Measurements from ENCODE around the gene GLI3. TPM values are rescaled to one million over a fixed set of nuclear protein-coding genes. Genes with fewer than 3 reads are reported as not detected.

Gene GLI3
- total RNA-seq, 1 donor from 2014 or later: 32.0 TPM

GRCh38 chr7:42012786-42013360 is 224.1 kb downstream of the GLI3 start:
- Histone ChIP-seq H3K79me2 (ENCODE audit: low read depth) (peaks cover 38% of the 10 kb centered on the region), H3K36me3 (peaks cover 21% of the 10 kb centered on the region), H3K9ac (no peak overlapping the region), H3K4me2 (no peak overlapping the region), H2AFZ (replicated peaks) (no peak overlapping the region), H4K20me1 (ENCODE audit: low read depth) (peaks cover 21% of the 10 kb centered on the region), H3K4me3 (no peak overlapping the region), H3F3A (ENCODE audit: low read depth) (peaks cover 18% of the 10 kb centered on the region), H3K27ac (no peak overlapping the region), H3K4me1 (no peaks in the 10 kb centered on the region), H3K9me3 (ENCODE audit: low read depth) (no peaks in the 10 kb centered on the region), H3K27me3 (no peaks in the 10 kb centered on the region)
- H3K27me3 Mint-ChIP-seq (ENCODE audit: insufficient read depth, low read depth): peaks cover 4% of the 10 kb centered on the region
- H3K4me3 Mint-ChIP-seq: no peak overlapping the region
- H3K4me1 Mint-ChIP-seq: peaks cover 7% of the 10 kb centered on the region
- H3K27ac Mint-ChIP-seq: peak overlapping the region; percentile 10
- H3K36me3 Mint-ChIP-seq: peaks cover 90% of the 10 kb centered on the region
- peaks cover 31% of the 10 kb centered on the region for H3K9me3 Mint-ChIP-seq
- TF ChIP-seq EZH2phosphoT487 (IDR thresholded peaks at IDR 0.05): no peak
- no peak for DNase-seq (ENCODE audit: low spot score)

GRCh38 chr7:42012313-42012712 is 224.7 kb downstream of the GLI3 start:
- H3K36me3 Mint-ChIP-seq: peaks cover 88% of the 10 kb centered on the region
- no peak overlapping the region for H2AFZ ChIP-seq (replicated peaks)
- H3K27ac Mint-ChIP-seq: peak overlapping the region; percentile 10
- peaks cover 22% of the 10 kb centered on the region for H4K20me1 ChIP-seq (ENCODE audit: low read depth)
- TF ChIP-seq EZH2 (IDR thresholded peaks at IDR 0.05) (no peak), EZH2phosphoT487 (IDR thresholded peaks at IDR 0.05) (no peak), CTCF (IDR thresholded peaks at IDR 0.05) (no peak)
- no peak for DNase-seq (ENCODE audit: low spot score)
- H3K4me3 ChIP-seq: no peak overlapping the region
- peaks cover 7% of the 10 kb centered on the region for H3K4me1 Mint-ChIP-seq
- no peaks in the 10 kb centered on the region for H3K27me3 ChIP-seq
- H3K4me3 Mint-ChIP-seq: no peak overlapping the region
- no peak overlapping the region for H3K27ac ChIP-seq
- peaks cover 24% of the 10 kb centered on the region for H3K36me3 ChIP-seq
- peaks cover 29% of the 10 kb centered on the region for H3K9me3 Mint-ChIP-seq
- H3K9me3 ChIP-seq (ENCODE audit: low read depth): no peaks in the 10 kb centered on the region
- peaks cover 35% of the 10 kb centered on the region for H3K79me2 ChIP-seq (ENCODE audit: low read depth)
- H3K4me1 ChIP-seq: no peaks in the 10 kb centered on the region
- H3K27me3 Mint-ChIP-seq (ENCODE audit: insufficient read depth, low read depth): peaks cover 4% of the 10 kb centered on the region
- H3K4me2 ChIP-seq: no peak overlapping the region
- peaks cover 18% of the 10 kb centered on the region for H3F3A ChIP-seq (ENCODE audit: low read depth)
- no peak overlapping the region for H3K9ac ChIP-seq

- H3K36me3 Mint-ChIP-seq: peaks cover 85% of the 10 kb centered on the region
- Histone ChIP-seq H3K36me3 (peaks cover 27% of the 10 kb centered on the region), H4K20me1 (ENCODE audit: low read depth) (peaks cover 27% of the 10 kb centered on the region), H3K4me2 (no peak overlapping the region), H3K4me1 (no peaks in the 10 kb centered on the region), H3K27ac (no peak overlapping the region), H3F3A (ENCODE audit: low read depth) (peaks cover 15% of the 10 kb centered on the region), H2AFZ (replicated peaks) (no peak overlapping the region), H3K4me3 (no peak overlapping the region), H3K9me3 (ENCODE audit: low read depth) (no peaks in the 10 kb centered on the region), H3K27me3 (no peaks in the 10 kb centered on the region), H3K9ac (no peak overlapping the region), H3K79me2 (ENCODE audit: low read depth) (peaks cover 35% of the 10 kb centered on the region)
- DNase-seq (ENCODE audit: low spot score): no peak
- peaks cover 4% of the 10 kb centered on the region for H3K27me3 Mint-ChIP-seq (ENCODE audit: insufficient read depth, low read depth)
- H3K4me3 Mint-ChIP-seq: no peak overlapping the region
- no peak for TF ChIP-seq EZH2phosphoT487 (IDR thresholded peaks at IDR 0.05)
- no peak for TF ChIP-seq CTCF (IDR thresholded peaks at IDR 0.05)
- no peak for TF ChIP-seq EZH2 (IDR thresholded peaks at IDR 0.05)
- H3K4me1 Mint-ChIP-seq: peaks cover 7% of the 10 kb centered on the region
- no peak overlapping the region for H3K27ac Mint-ChIP-seq
- peaks cover 28% of the 10 kb centered on the region for H3K9me3 Mint-ChIP-seq
These were observed 225.2 kb downstream of the GLI3 start for GRCh38 chr7:42011846-42012245.

- no peak for DNase-seq (ENCODE audit: low spot score)
- no peak overlapping the region for H3K27ac Mint-ChIP-seq
- H3K79me2 ChIP-seq (ENCODE audit: low read depth): peaks cover 35% of the 10 kb centered on the region
- no peak overlapping the region for H3K4me3 Mint-ChIP-seq
- no peak for TF ChIP-seq EZH2phosphoT487 (IDR thresholded peaks at IDR 0.05)
- no peak for TF ChIP-seq EZH2 (IDR thresholded peaks at IDR 0.05)
- TF ChIP-seq CTCF (IDR thresholded peaks at IDR 0.05): no peak
- H3K9me3 Mint-ChIP-seq: peaks cover 17% of the 10 kb centered on the region
- peaks cover 30% of the 10 kb centered on the region for H4K20me1 ChIP-seq (ENCODE audit: low read depth)
- H3K27me3 Mint-ChIP-seq (ENCODE audit: insufficient read depth, low read depth): peaks cover 2% of the 10 kb centered on the region
- H3K27ac ChIP-seq: no peak overlapping the region
- peaks cover 2% of the 10 kb centered on the region for H3K4me1 Mint-ChIP-seq
- H3K9me3 ChIP-seq (ENCODE audit: low read depth): no peaks in the 10 kb centered on the region
- no peak overlapping the region for H3K4me2 ChIP-seq
- no peak overlapping the region for H3K4me3 ChIP-seq
- no peaks in the 10 kb centered on the region for H3K27me3 ChIP-seq
- H2AFZ ChIP-seq (replicated peaks): no peak overlapping the region
- H3K36me3 Mint-ChIP-seq: peaks cover 79% of the 10 kb centered on the region
- peaks cover 30% of the 10 kb centered on the region for H3K36me3 ChIP-seq
- H3K4me1 ChIP-seq: no peaks in the 10 kb centered on the region
- H3F3A ChIP-seq (ENCODE audit: low read depth): peaks cover 6% of the 10 kb centered on the region
- H3K9ac ChIP-seq: no peak overlapping the region
These were observed 226.3 kb downstream of the GLI3 start for GRCh38 chr7:42010751-42011150.

All from neural progenitor cell (in vitro differentiated cells).